GM12891 (cell line): ENCODE measurements around the gene HSPA13.

Experiments
- POLR2A ChIP-seq: IDR thresholded peaks from 2 replicates; pipeline ENCODE4 v1.6.1; 2011; ENCODE audit warnings: low read depth, low read length, control low read depth
- POLR2AphosphoS5 ChIP-seq: IDR thresholded peaks from 2 replicates; pipeline ENCODE4 v1.6.1; 2011; ENCODE audit warnings: low read depth, low read length, control low read depth
- POU2F2 ChIP-seq: IDR thresholded peaks from 2 replicates; pipeline ENCODE4 v1.6.1; 2011; ENCODE audit warnings: low read depth, mild to moderate bottlenecking, control low read depth, low read length, moderate library complexity

DNA sequence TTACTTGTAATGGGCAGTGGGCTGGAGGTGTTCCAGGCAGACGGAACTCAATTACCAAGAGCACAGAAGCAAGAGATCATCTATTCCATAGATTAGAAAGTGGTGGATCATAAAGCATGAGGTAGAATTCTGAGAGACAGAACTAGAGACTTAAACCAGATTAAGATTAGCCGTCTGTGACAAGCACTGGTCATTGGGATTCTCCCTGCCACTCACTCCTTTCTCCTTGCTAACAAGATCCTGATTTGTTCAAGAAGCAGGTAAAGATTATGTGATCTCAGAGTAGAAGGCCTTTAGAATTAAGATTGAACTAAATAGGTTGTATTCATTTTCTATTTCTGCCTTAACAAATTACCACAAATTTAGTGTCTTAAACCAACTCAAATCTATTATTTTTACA, 1.5 kb upstream of the HSPA13 start:
- TF ChIP-seq POLR2A (no peak), POLR2AphosphoS5 (no peak), POU2F2 (no peak)
